Activated CD8-positive, alpha-beta T cell treated with anti-CD3 and anti-CD28 coated beads for 36 hours (primary cell): ENCODE data around the gene KCNAB1. TPM values are rescaled to one million over a fixed set of nuclear protein-coding genes. Genes with fewer than 3 reads are reported as not detected.

Experiments used
- ATAC-seq: fragments of 200-7000 bp; cut with Tn5 transposase; one replicate; pipeline ENCODE4 v1.10.0; 2021; ENCODE audit warnings: mild to moderate bottlenecking, moderate library complexity
- CTCF ChIA-PET: fragments of 350-600 bp; sonication (Branson Sonifier 250); formaldehyde crosslinking; loops from one replicate; lab custom pipeline; 2021; ENCODE audit warnings: antibody characterized with exemption; lab: Charles Lee
- POLR2A ChIA-PET: fragments of 350-600 bp; sonication (Branson Sonifier 250); formaldehyde crosslinking; loops from one replicate; lab custom pipeline; 2021; ENCODE audit warnings: antibody characterized with exemption; lab: Charles Lee
- DNase-seq: peaks from one replicate; pipeline ENCODE4 v3.0.0-alpha.2; 2020
- H3K27ac Mint-ChIP-seq: one replicate; pipeline ENCODE4 v1.8.0; 2021; ENCODE audit warnings: mild to moderate bottlenecking, mixed read lengths
- H3K27me3 Mint-ChIP-seq: one replicate; pipeline ENCODE4 v1.8.0; 2021; ENCODE audit warnings: mixed read lengths
- H3K36me3 Mint-ChIP-seq: one replicate; pipeline ENCODE4 v1.8.0; 2021; ENCODE audit warnings: low read depth, mixed read lengths
- H3K4me1 Mint-ChIP-seq: one replicate; pipeline ENCODE4 v1.8.0; 2021; ENCODE audit warnings: low read depth, mixed read lengths
- H3K4me3 Mint-ChIP-seq: one replicate; pipeline ENCODE4 v1.8.0; 2021; ENCODE audit warnings: mild to moderate bottlenecking, moderate library complexity, mixed read lengths
- H3K9me3 Mint-ChIP-seq: one replicate; pipeline ENCODE4 v1.8.0; 2021; ENCODE audit warnings: mixed read lengths
- CTCF ChIP-seq: fragments of 200-600 bp; IDR thresholded peaks from one replicate; pipeline ENCODE4 v1.8.0; 2022; ENCODE audit warnings: antibody characterized with exemption, mild to moderate bottlenecking
- intact Hi-C: fragments of 100-400 bp; cut with micrococcal nuclease; formaldehyde crosslinking; loops from one replicate; pipeline ENCODE4 v1.10.0; 2022
- total RNA-seq, 2 experiments: library from RNA; stranded (reverse); gene quantifications; one replicate each; pipeline ENCODE4 v1.2.3, GENCODE V29; 2021

Gene KCNAB1
- total RNA-seq, 2 experiments from 2014 or later: not detected

- intact Hi-C loops: no loop called here
- Mint-ChIP-seq H3K4me1 (no peaks in the 10 kb centered on the region), H3K9me3 (no peaks in the 10 kb centered on the region), H3K27me3 (peaks cover 10% of the 10 kb centered on the region), H3K36me3 (no peaks in the 10 kb centered on the region), H3K27ac (no peak overlapping the region), H3K4me3 (no peak overlapping the region)
- DNase-seq (no peak), ATAC-seq (no peak)
- ChIA-PET CTCF (interaction anchor here (0.6 to 1.2 kb wide), 2 partner anchors 13 to 70 kb away, joined by 3 read pairs; no protein-coding TSS in a partner anchor), POLR2A (no interaction called here)
- no peak for TF ChIP-seq CTCF
These were observed 455.3 kb downstream of the KCNAB1 start for GRCh38 chr3:156575641-156576040.

DNA sequence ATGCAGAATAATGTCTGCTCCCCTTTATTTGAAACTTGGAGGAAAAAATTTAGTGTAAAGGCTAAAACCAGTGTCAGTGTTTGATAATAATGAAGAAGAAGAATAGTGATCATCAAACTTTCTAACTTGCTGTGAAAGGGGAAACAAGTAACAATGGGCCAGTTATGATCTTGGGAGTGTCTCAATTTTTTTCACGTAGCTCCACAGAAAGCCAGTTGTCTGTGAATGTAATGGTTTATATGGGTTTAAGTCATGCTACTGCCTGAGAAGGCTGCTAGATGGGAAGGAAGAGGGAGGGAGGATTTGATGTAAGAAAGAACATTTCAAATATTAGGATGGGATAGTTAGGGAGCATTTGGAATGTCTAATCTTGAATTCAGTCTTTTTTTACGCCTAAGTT, 455.7 kb downstream of the KCNAB1 start:
- H3K27me3 Mint-ChIP-seq: peaks cover 10% of the 10 kb centered on the region
- CTCF ChIA-PET: interaction anchor here (1.2 kb wide), 1 partner anchor 13 kb away, joined by 3 read pairs; no protein-coding TSS in a partner anchor
- ATAC-seq: no peak

GRCh38 chr3:156576651-156577348, 456.4 kb downstream of the KCNAB1 start:
- DNase-seq (no peak), ATAC-seq (no peak)
- no peak for TF ChIP-seq CTCF
- H3K36me3 Mint-ChIP-seq: no peaks in the 10 kb centered on the region
- no peak overlapping the region for H3K27ac Mint-ChIP-seq
- H3K4me1 Mint-ChIP-seq: no peaks in the 10 kb centered on the region
- intact Hi-C loops: no loop called here
- CTCF ChIA-PET: interaction anchor here (1.2 kb wide), 1 partner anchor 14 kb away, joined by 3 read pairs; no protein-coding TSS in a partner anchor
- peaks cover 10% of the 10 kb centered on the region for H3K27me3 Mint-ChIP-seq
- no peak overlapping the region for H3K4me3 Mint-ChIP-seq
- H3K9me3 Mint-ChIP-seq: no peaks in the 10 kb centered on the region
- POLR2A ChIA-PET: no interaction called here

More for the DNA sequence above, 455.7 kb downstream of the KCNAB1 start:
- Mint-ChIP-seq H3K27ac (no peak overlapping the region), H3K9me3 (no peaks in the 10 kb centered on the region), H3K4me3 (no peak overlapping the region), H3K36me3 (no peaks in the 10 kb centered on the region), H3K4me1 (no peaks in the 10 kb centered on the region)
- POLR2A ChIA-PET: no interaction called here
- intact Hi-C loops: no loop called here
- TF ChIP-seq CTCF: no peak
- DNase-seq: no peak

DNA sequence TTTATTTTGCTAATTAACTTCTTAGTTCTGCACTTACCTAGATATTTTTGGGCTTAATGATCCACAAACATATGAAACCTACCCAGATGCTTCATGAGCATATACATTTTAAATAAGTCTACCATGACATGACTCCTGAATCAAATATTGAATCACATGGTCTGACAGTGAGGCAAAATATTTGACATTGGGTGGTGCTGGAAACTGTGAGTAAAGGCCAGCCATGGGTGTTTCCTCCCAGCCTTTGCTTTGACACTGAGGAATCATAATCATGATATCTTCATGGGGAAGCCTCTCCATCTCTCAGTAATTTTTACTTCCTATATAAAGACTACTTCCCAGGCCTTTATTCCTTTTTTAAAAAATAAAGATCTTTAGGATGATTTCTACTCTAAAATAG, 457.4 kb downstream of the KCNAB1 start:
- Mint-ChIP-seq H3K27ac (no peak overlapping the region), H3K36me3 (no peaks in the 10 kb centered on the region), H3K27me3 (peaks cover 8% of the 10 kb centered on the region), H3K4me1 (no peaks in the 10 kb centered on the region), H3K4me3 (no peak overlapping the region), H3K9me3 (no peaks in the 10 kb centered on the region)
- DNase-seq (peak; percentile 12), ATAC-seq (peak; percentile 27)
- intact Hi-C loops: no loop called here
- ChIA-PET CTCF (no interaction called here), POLR2A (no interaction called here)
- TF ChIP-seq CTCF: no peak

- peaks cover 5% of the 10 kb centered on the region for H3K27me3 Mint-ChIP-seq
- no peak overlapping the region for H3K27ac Mint-ChIP-seq
- ATAC-seq (no peak), DNase-seq (no peak)
- H3K4me1 Mint-ChIP-seq: peaks cover 4% of the 10 kb centered on the region
- CTCF ChIA-PET: no interaction called here
- H3K4me3 Mint-ChIP-seq: no peak overlapping the region
- no peak for TF ChIP-seq CTCF
- no peaks in the 10 kb centered on the region for H3K36me3 Mint-ChIP-seq
- intact Hi-C loops: no loop called here
- H3K9me3 Mint-ChIP-seq: no peaks in the 10 kb centered on the region
- POLR2A ChIA-PET: no interaction called here
These were observed 459.1 kb downstream of the KCNAB1 start for GRCh38 chr3:156579427-156579851.
